Activated T-cell treated with anti-CD3 and anti-CD28 coated beads, Interleukin-2, amount 50 U/mL, for 24 hours (primary cell): ENCODE data around the gene PCGF6.
A peak's percentile ranks its signal among the peaks of the same experiment; 100 is the strongest.
"Not testable (repeated sequence)": the region's sequence is repeated elsewhere in the genome, so short reads cannot be mapped to it uniquely, and the experiment has no call there.

Experiments
- DNase-seq: peaks from one replicate; pipeline ENCODE4 v3.0.0-alpha.2; 2020
- H3K27ac Mint-ChIP-seq: 2 replicates; pipeline ENCODE4 v1.8.0; 2020; ENCODE audit warnings: mild to moderate bottlenecking, mixed read lengths
- H3K27me3 Mint-ChIP-seq: 2 replicates; pipeline ENCODE4 v1.8.0; 2020; ENCODE audit warnings: mixed read lengths
- H3K36me3 Mint-ChIP-seq: 2 replicates; pipeline ENCODE4 v1.8.0; 2020; ENCODE audit warnings: low read depth, mixed read lengths
- H3K4me1 Mint-ChIP-seq: 2 replicates; pipeline ENCODE4 v1.8.0; 2020; ENCODE audit warnings: low read depth, mixed read lengths
- H3K4me3 Mint-ChIP-seq: 2 replicates; pipeline ENCODE4 v1.8.0; 2020; ENCODE audit warnings: mild to moderate bottlenecking, moderate library complexity, mixed read lengths
- H3K9me3 Mint-ChIP-seq: 2 replicates; pipeline ENCODE4 v1.8.0; 2020; ENCODE audit warnings: mixed read lengths

Gene PCGF6

DNA sequence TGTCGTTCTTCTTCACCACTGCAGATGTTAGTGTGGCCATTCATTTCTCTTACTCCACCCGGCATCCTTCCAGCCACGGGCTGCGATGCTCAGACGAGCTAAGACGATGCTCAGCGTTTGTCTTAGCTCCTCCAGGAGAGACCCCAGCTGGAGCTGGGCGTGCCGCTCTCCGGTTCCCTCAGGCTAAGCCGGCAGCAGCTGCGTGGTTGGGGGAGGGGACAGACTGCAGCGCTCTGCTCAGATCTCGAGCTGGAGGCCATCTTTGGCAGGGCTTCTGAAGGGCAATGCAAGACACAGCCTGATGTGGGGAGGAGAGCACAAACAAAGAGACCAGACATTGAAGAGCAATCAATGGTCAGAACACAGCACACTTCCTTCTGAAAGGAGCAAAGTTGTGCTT is 69.2 kb downstream of the PCGF6 start:
- Mint-ChIP-seq H3K36me3 (no peaks in the 10 kb centered on the region), H3K4me1 (peaks cover 10% of the 10 kb centered on the region), H3K27me3 (peaks cover 85% of the 10 kb centered on the region), H3K9me3 (no peaks in the 10 kb centered on the region), H3K4me3 (no peak overlapping the region), H3K27ac (no peak overlapping the region)
- no peak for DNase-seq

- Mint-ChIP-seq H3K27ac (no peak overlapping the region), H3K9me3 (no peaks in the 10 kb centered on the region), H3K27me3 (peaks cover 87% of the 10 kb centered on the region), H3K4me3 (no peak overlapping the region), H3K36me3 (no peaks in the 10 kb centered on the region), H3K4me1 (peaks cover 14% of the 10 kb centered on the region)
- no peak for DNase-seq
Observed at GRCh38 chr10:103280506-103280905, 70.4 kb downstream of the PCGF6 start.

- H3K27me3 Mint-ChIP-seq = peaks cover 88% of the 10 kb centered on the region
- peaks cover 14% of the 10 kb centered on the region for H3K4me1 Mint-ChIP-seq
- H3K36me3 Mint-ChIP-seq = no peaks in the 10 kb centered on the region
- no peak for DNase-seq
- no peak overlapping the region for H3K4me3 Mint-ChIP-seq
- no peaks in the 10 kb centered on the region for H3K9me3 Mint-ChIP-seq
- H3K27ac Mint-ChIP-seq = no peak overlapping the region
Observed at GRCh38 chr10:103280031-103280430, 70.9 kb downstream of the PCGF6 start.

GRCh38 chr10:103278862-103279298 is 72.1 kb downstream of the PCGF6 start:
- Mint-ChIP-seq H3K4me1 (peaks cover 14% of the 10 kb centered on the region), H3K4me3 (no peak overlapping the region), H3K9me3 (no peaks in the 10 kb centered on the region), H3K27me3 (peaks cover 85% of the 10 kb centered on the region), H3K27ac (no peak overlapping the region), H3K36me3 (no peaks in the 10 kb centered on the region)
- peak; percentile 57 for DNase-seq

DNA sequence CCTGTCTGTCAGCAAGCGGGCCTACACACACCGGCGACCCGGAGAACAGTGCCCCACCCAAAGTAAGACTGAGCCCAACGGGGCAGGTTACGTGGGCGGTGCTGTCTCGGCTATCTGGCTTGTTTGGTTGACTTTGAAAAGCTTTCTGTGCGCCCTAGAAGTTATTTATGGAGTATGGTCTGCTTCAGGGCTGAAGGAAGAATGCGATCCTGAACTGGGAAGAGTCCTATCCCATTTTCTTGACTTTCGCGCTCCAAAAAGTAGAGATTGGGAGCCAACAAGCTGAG is 72.5 kb downstream of the PCGF6 start:
- Mint-ChIP-seq H3K4me3 (no peak overlapping the region), H3K4me1 (peaks cover 14% of the 10 kb centered on the region), H3K27ac (no peak overlapping the region), H3K27me3 (peaks cover 86% of the 10 kb centered on the region), H3K36me3 (no peaks in the 10 kb centered on the region), H3K9me3 (no peaks in the 10 kb centered on the region)
- no peak for DNase-seq

- DNase-seq = no peak
- no peak overlapping the region for H3K4me3 Mint-ChIP-seq
- peaks cover 14% of the 10 kb centered on the region for H3K4me1 Mint-ChIP-seq
- peaks cover 86% of the 10 kb centered on the region for H3K27me3 Mint-ChIP-seq
- H3K9me3 Mint-ChIP-seq = no peaks in the 10 kb centered on the region
- no peaks in the 10 kb centered on the region for H3K36me3 Mint-ChIP-seq
- no peak overlapping the region for H3K27ac Mint-ChIP-seq
Observed at GRCh38 chr10:103277713-103278536, 73.0 kb downstream of the PCGF6 start.

GRCh38 chr10:103276896-103277712 is 73.8 kb downstream of the PCGF6 start, which contains the start of gene INA:
TSS of gene INA (plus strand) at chr10:103277138. CDS start at chr10:103277212, 74 bp downstream.
- Mint-ChIP-seq H3K4me3 (peak within 1 kb of the TSS; percentile 64), H3K9me3 (no peaks in the 10 kb centered on the region), H3K27me3 (peaks cover 86% of the 10 kb centered on the region), H3K27ac (no peak within 1 kb of the TSS), H3K36me3 (no peaks in the 10 kb centered on the region), H3K4me1 (peaks cover 14% of the 10 kb centered on the region)
- peak; percentile 47 for DNase-seq

GRCh38 chr10:103276251-103276895 is 74.6 kb downstream of the PCGF6 start:
- peaks cover 83% of the 10 kb centered on the region for H3K27me3 Mint-ChIP-seq

DNA sequence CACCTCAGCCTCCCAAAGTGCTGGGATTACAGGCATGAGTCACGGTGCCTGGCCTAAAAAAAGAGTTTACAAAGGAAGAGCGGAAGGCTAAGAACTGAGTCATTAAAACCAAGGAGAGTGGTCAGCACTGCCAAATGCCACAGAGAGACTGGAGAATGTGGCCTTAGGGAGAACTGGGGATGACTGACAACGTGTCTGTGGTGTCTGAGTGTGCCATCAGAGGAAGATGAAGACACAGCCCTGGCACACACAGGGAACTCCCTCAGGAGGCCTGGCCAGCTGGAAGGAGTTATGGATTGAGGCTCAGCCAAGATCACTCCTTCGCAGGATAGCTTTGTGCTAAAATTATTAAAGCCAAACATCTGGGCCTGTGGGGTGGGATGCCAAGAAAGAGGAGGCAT is 77.9 kb downstream of the PCGF6 start:
- no peaks in the 10 kb centered on the region for H3K9me3 Mint-ChIP-seq
- no peak overlapping the region for H3K27ac Mint-ChIP-seq
- H3K4me3 Mint-ChIP-seq = no peak overlapping the region
- H3K36me3 Mint-ChIP-seq = no peaks in the 10 kb centered on the region
- no peak for DNase-seq
- H3K27me3 Mint-ChIP-seq = peaks cover 54% of the 10 kb centered on the region
- H3K4me1 Mint-ChIP-seq = peaks cover 8% of the 10 kb centered on the region

More at GRCh38 chr10:103276251-103276895, 74.6 kb downstream of the PCGF6 start:
- no peak for DNase-seq
- Mint-ChIP-seq H3K27ac (no peak overlapping the region), H3K9me3 (no peaks in the 10 kb centered on the region), H3K4me1 (peaks cover 14% of the 10 kb centered on the region), H3K4me3 (peak overlapping the region; percentile 64), H3K36me3 (no peaks in the 10 kb centered on the region)

DNA sequence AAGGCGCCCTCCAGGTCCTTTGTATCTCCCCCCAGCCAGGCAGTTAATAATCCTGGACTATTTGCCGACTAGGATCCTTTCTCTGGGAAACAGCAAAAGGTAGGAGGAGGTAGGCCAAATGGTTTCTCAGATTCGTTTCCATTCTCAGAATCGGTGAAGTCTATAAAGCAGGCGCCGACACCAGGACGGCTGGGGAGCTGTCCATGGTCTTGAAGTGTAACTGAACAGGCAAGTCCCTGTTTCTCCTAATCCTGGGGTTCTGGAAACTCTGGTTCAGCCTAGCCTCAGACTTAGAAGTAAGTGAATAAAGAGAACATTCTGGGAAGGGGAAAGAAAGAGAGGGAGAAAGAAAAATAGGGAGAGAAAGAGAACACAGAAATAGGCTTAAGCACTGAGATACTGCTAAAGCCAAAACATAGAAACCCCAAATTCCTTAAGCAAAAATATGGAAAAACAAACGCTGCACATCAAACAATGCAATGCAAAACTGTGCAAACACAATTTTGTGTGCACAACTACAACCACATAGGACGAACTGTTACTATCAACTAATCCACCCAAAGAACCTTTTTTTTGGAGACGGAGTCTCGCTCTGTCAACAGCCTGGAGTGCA is 85.1 kb downstream of the PCGF6 start:
- H3K36me3 Mint-ChIP-seq = no peaks in the 10 kb centered on the region
- peaks cover 53% of the 10 kb centered on the region for H3K27me3 Mint-ChIP-seq
- no peak overlapping the region for H3K27ac Mint-ChIP-seq
- peaks cover 7% of the 10 kb centered on the region for H3K4me1 Mint-ChIP-seq
- no peak for DNase-seq
- H3K4me3 Mint-ChIP-seq = no peak overlapping the region
- no peaks in the 10 kb centered on the region for H3K9me3 Mint-ChIP-seq

- Mint-ChIP-seq H3K4me3 (no peak overlapping the region), H3K4me1 (peaks cover 7% of the 10 kb centered on the region), H3K9me3 (peaks cover 4% of the 10 kb centered on the region), H3K27ac (no peak overlapping the region), H3K36me3 (no peaks in the 10 kb centered on the region), H3K27me3 (peaks cover 51% of the 10 kb centered on the region)
- no peak for DNase-seq
Observed at GRCh38 chr10:103262229-103262628, 88.7 kb downstream of the PCGF6 start.

GRCh38 chr10:103259989-103260388 is 91.0 kb downstream of the PCGF6 start:
- Mint-ChIP-seq H3K4me1 (peaks cover 8% of the 10 kb centered on the region), H3K9me3 (peaks cover 4% of the 10 kb centered on the region), H3K4me3 (no peak overlapping the region), H3K36me3 (no peaks in the 10 kb centered on the region), H3K27me3 (peaks cover 35% of the 10 kb centered on the region), H3K27ac (no peak overlapping the region)
- DNase-seq = no peak

- H3K4me3 Mint-ChIP-seq, H3K36me3 Mint-ChIP-seq, H3K27ac Mint-ChIP-seq, DNase-seq, H3K9me3 Mint-ChIP-seq: not testable (repeated sequence)
- peaks cover 11% of the 10 kb centered on the region for H3K4me1 Mint-ChIP-seq
- H3K27me3 Mint-ChIP-seq = peaks cover 29% of the 10 kb centered on the region
Observed at GRCh38 chr10:103258928-103259327, 92.0 kb downstream of the PCGF6 start.

DNA sequence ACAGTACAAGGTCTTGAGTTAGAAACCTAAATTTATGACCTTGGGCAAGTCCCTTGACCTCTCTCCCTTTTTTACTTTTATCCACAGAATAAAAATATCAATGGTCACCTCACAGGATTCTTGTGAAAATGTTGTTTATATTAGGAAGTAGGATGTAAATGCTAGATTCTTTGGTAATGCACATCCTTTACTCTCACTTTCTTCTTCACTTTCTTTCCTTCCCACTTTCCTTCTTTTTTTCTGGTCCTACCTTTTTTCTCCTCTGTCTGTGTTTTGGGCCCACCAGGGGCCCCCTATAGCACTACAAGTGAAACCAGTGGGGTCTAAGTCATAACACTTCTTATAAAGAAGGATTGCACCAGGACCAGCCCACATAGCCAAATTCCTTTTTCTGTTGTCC is 93.1 kb downstream of the PCGF6 start:
- no peak for DNase-seq
- peaks cover 19% of the 10 kb centered on the region for H3K27me3 Mint-ChIP-seq

More for the DNA sequence above, 93.1 kb downstream of the PCGF6 start:
- no peak overlapping the region for H3K4me3 Mint-ChIP-seq
- H3K9me3 Mint-ChIP-seq = peaks cover 4% of the 10 kb centered on the region
- H3K27ac Mint-ChIP-seq = no peak overlapping the region
- no peaks in the 10 kb centered on the region for H3K36me3 Mint-ChIP-seq
- H3K4me1 Mint-ChIP-seq = peaks cover 11% of the 10 kb centered on the region
